Measurements from ENCODE around the gene ARL14.
A peak's percentile ranks its signal among the peaks of the same experiment; 100 is the strongest.

ARL14 gene

GRCh38 chr3:160661660-160662059 lies 15.3 kb upstream of the ARL14 start:
- peak; percentile 93 for ATAC-seq (ENCODE audit: insufficient read depth, low read depth)
- H2AFZ ChIP-seq (ENCODE audit: low read depth, low read length), result no peak overlapping the region

GRCh38 chr3:160665231-160665630 lies 11.7 kb upstream of the ARL14 start:
- TF ChIP-seq EZH2 (IDR thresholded peaks at IDR 0.05; ENCODE audit: borderline replicate concordance, low read depth, low read length, severe bottlenecking) (no peak), CTCF (IDR thresholded peaks at IDR 0.05; ENCODE audit: borderline replicate concordance, extremely low read depth, low read length, poor library complexity, severe bottlenecking) (no peak)
- no peak overlapping the region for H3K4me2 ChIP-seq (ENCODE audit: insufficient read depth, low read length)
- H3K79me2 ChIP-seq (ENCODE audit: insufficient read depth, low read length), result no peaks in the 10 kb centered on the region

More at GRCh38 chr3:160661660-160662059, 15.3 kb upstream of the ARL14 start:
- H3K4me2 ChIP-seq (ENCODE audit: insufficient read depth, low read length), result no peak overlapping the region
- no peaks in the 10 kb centered on the region for H4K20me1 ChIP-seq (ENCODE audit: insufficient read depth, low read length)
- no peak overlapping the region for H3K27ac ChIP-seq (ENCODE audit: low read length)
- no peaks in the 10 kb centered on the region for H3K9me3 ChIP-seq (ENCODE audit: insufficient read depth, low read length, severe bottlenecking)
- DNase-seq, result peak; percentile 45
- H3K4me1 ChIP-seq (ENCODE audit: insufficient read depth, low read length), result peaks cover 16% of the 10 kb centered on the region
- no peaks in the 10 kb centered on the region for H3K27me3 ChIP-seq (ENCODE audit: insufficient read depth, low read length, poor library complexity)
- H3K36me3 ChIP-seq (ENCODE audit: insufficient read depth, low read length), result no peaks in the 10 kb centered on the region
- TF ChIP-seq EZH2 (IDR thresholded peaks at IDR 0.05; ENCODE audit: borderline replicate concordance, low read depth, low read length, severe bottlenecking) (no peak), CTCF (IDR thresholded peaks at IDR 0.05; ENCODE audit: borderline replicate concordance, extremely low read depth, low read length, poor library complexity, severe bottlenecking) (no peak)
- H3K4me3 ChIP-seq (ENCODE audit: low read depth in 1 of 2, low read length in 2 of 2), result no peak overlapping the region
- H3K9ac ChIP-seq (ENCODE audit: low read depth, low read length), result no peak overlapping the region
- no peaks in the 10 kb centered on the region for H3K79me2 ChIP-seq (ENCODE audit: insufficient read depth, low read length)

GRCh38 chr3:160665784-160666526 lies 11.0 kb upstream of the ARL14 start:
- peak; percentile 77 for ATAC-seq (ENCODE audit: insufficient read depth, low read depth)
- TF ChIP-seq EZH2 (IDR thresholded peaks at IDR 0.05; ENCODE audit: borderline replicate concordance, low read depth, low read length, severe bottlenecking) (no peak), CTCF (IDR thresholded peaks at IDR 0.05; ENCODE audit: borderline replicate concordance, extremely low read depth, low read length, poor library complexity, severe bottlenecking) (no peak)
- Histone ChIP-seq H2AFZ (ENCODE audit: low read depth, low read length) (peak overlapping the region; percentile 42; the same call in 1 of the 2 replicates), H3K4me2 (ENCODE audit: insufficient read depth, low read length) (peak overlapping the region; percentile 19; the same call in 1 of the 2 replicates), H3K4me1 (ENCODE audit: insufficient read depth, low read length) (peaks cover 16% of the 10 kb centered on the region), H3K79me2 (ENCODE audit: insufficient read depth, low read length) (no peaks in the 10 kb centered on the region), H3K9me3 (ENCODE audit: insufficient read depth, low read length, severe bottlenecking) (no peaks in the 10 kb centered on the region), H3K27ac (ENCODE audit: low read length) (peak overlapping the region; percentile 31; the same call in 1 of the 2 replicates), H4K20me1 (ENCODE audit: insufficient read depth, low read length) (no peaks in the 10 kb centered on the region), H3K36me3 (ENCODE audit: insufficient read depth, low read length) (no peaks in the 10 kb centered on the region), H3K27me3 (ENCODE audit: insufficient read depth, low read length, poor library complexity) (no peaks in the 10 kb centered on the region), H3K4me3 (ENCODE audit: low read depth in 1 of 2, low read length in 2 of 2) (no peak overlapping the region), H3K9ac (ENCODE audit: low read depth, low read length) (no peak overlapping the region)
- DNase-seq, result peak; percentile 41

More at GRCh38 chr3:160665231-160665630, 11.7 kb upstream of the ARL14 start:
- Histone ChIP-seq H3K9me3 (ENCODE audit: insufficient read depth, low read length, severe bottlenecking) (no peaks in the 10 kb centered on the region), H3K36me3 (ENCODE audit: insufficient read depth, low read length) (no peaks in the 10 kb centered on the region), H3K4me1 (ENCODE audit: insufficient read depth, low read length) (peaks cover 16% of the 10 kb centered on the region), H3K9ac (ENCODE audit: low read depth, low read length) (no peak overlapping the region), H4K20me1 (ENCODE audit: insufficient read depth, low read length) (no peaks in the 10 kb centered on the region), H2AFZ (ENCODE audit: low read depth, low read length) (no peak overlapping the region), H3K4me3 (ENCODE audit: low read depth in 1 of 2, low read length in 2 of 2) (no peak overlapping the region), H3K27me3 (ENCODE audit: insufficient read depth, low read length, poor library complexity) (no peaks in the 10 kb centered on the region), H3K27ac (ENCODE audit: low read length) (no peak overlapping the region)
- ATAC-seq (ENCODE audit: insufficient read depth, low read depth) (no peak), DNase-seq (no peak)
